Measurements from ENCODE around the gene JAML.

JAML gene

GRCh38 chr11:118243161-118243560 lies 18.4 kb upstream of the JAML start:
- Histone ChIP-seq H3K27ac (ENCODE audit: low read length, poor library complexity, severe bottlenecking) (no peak overlapping the region), H3K9ac (ENCODE audit: low read length) (no peak overlapping the region), H3K4me3 (ENCODE audit: insufficient read depth in 1 of 2, low read depth in 1 of 2, low read length in 2 of 2) (no peak overlapping the region), H3K18ac (ENCODE audit: low read depth in 1 of 2, low read length in 2 of 2) (no peak overlapping the region), H2BK5ac (ENCODE audit: low read depth, low read length, poor library complexity, severe bottlenecking) (no peak overlapping the region), H4K8ac (ENCODE audit: low read length) (no peak overlapping the region), H2BK12ac (ENCODE audit: low read length in 2 of 2) (no peak overlapping the region), H2AK5ac (ENCODE audit: low read length, severe bottlenecking) (no peak overlapping the region), H2BK120ac (ENCODE audit: low read depth, low read length) (no peak overlapping the region), H2AFZ (ENCODE audit: low read depth, low read length) (no peak overlapping the region), H4K91ac (ENCODE audit: low read length) (no peak overlapping the region), H3K23ac (ENCODE audit: low read length in 2 of 2) (no peak overlapping the region), H2BK15ac (ENCODE audit: low read depth, poor library complexity, severe bottlenecking) (no peak overlapping the region), H3K14ac (ENCODE audit: low read length in 2 of 2) (no peak overlapping the region), H3K4me1 (ENCODE audit: control insufficient read depth, insufficient read depth, low read depth, low read length) (no peaks in the 10 kb centered on the region), H3K79me1 (replicated peaks; ENCODE audit: low read length, poor library complexity, severe bottlenecking) (no peaks in the 10 kb centered on the region), H3K4me2 (ENCODE audit: low read length, poor library complexity, severe bottlenecking) (no peak overlapping the region), H3K36me3 (ENCODE audit: control insufficient read depth in 1 of 2, insufficient read depth in 2 of 2, low read depth in 1 of 2, low read length in 2 of 2) (no peaks in the 10 kb centered on the region), H3K27me3 (ENCODE audit: control insufficient read depth in 1 of 2, insufficient read depth in 1 of 2, low read length in 2 of 2) (peaks cover 32% of the 10 kb centered on the region in 2 experiments), H3K9me3 (ENCODE audit: control insufficient read depth, low read length) (no peaks in the 10 kb centered on the region), H3K4ac (ENCODE audit: low read depth in 1 of 2, low read length in 2 of 2) (no peak overlapping the region)
- DNase-seq, result no peak
- WGBS, result 75% methylated on average over 7 of the region's 8 CpGs

GRCh38 chr11:118241764-118242098 lies 16.9 kb upstream of the JAML start:
- no peak overlapping the region for H3K23ac ChIP-seq (ENCODE audit: low read length in 2 of 2)
- 72% methylated on average over 1 of the region's 1 CpG for WGBS

DNA sequence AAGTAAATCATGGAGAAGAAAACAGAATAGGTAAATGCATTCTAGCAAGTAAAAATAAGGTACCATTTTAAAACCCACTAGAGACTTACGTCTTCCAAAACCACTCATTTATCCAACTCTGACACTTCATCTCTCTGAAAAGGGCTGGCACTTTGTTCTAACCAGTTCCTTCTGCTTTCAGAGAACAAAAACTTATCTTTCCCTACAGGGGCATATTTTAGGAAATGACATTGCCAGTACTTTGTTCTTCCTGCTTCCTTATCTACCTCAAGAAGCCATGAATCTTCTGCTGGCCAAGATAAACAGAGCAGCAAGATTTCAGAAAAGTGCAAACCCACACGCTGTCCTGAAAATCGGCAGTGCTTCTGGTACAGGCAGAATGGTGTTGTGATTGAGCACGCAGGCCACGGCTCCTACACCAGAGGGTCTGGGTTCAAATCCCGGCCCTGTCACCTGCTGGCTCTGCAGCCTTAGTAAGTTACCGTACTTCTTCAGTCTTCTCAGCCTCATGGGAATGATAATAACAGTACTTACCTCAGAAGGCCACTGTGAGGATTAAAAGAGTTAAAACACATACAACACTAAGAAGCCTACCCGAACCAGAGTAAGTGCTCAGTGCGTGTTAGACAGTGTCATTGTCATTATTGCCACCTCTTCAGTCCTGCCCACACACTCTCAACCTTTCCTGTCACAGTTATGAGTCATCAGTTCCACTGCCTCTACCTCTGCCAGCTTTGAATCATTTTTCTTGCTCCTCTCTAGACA lies 16.4 kb upstream of the JAML start:
- WGBS, result 81% methylated on average over 9 of the region's 9 CpGs
- no peak overlapping the region for H3K14ac ChIP-seq (ENCODE audit: low read length in 2 of 2)
- H2AFZ ChIP-seq (ENCODE audit: low read depth, low read length), result no peak overlapping the region
- H3K27me3 ChIP-seq (ENCODE audit: control insufficient read depth in 1 of 2, insufficient read depth in 1 of 2, low read length in 2 of 2), result peaks cover 22 to 37% of the 10 kb centered on the region in 2 experiments
- H3K27ac ChIP-seq (ENCODE audit: low read length, poor library complexity, severe bottlenecking), result no peak overlapping the region
- H3K4me3 ChIP-seq (ENCODE audit: insufficient read depth in 1 of 2, low read depth in 1 of 2, low read length in 2 of 2), result no peak overlapping the region
- no peaks in the 10 kb centered on the region for H3K4me1 ChIP-seq (ENCODE audit: control insufficient read depth, insufficient read depth, low read depth, low read length)
- DNase-seq, result peak; percentile 10
- H3K4me2 ChIP-seq (ENCODE audit: low read length, poor library complexity, severe bottlenecking), result no peak overlapping the region
- no peaks in the 10 kb centered on the region for H3K79me1 ChIP-seq (replicated peaks; ENCODE audit: low read length, poor library complexity, severe bottlenecking)
- no peak overlapping the region for H3K4ac ChIP-seq (ENCODE audit: low read depth in 1 of 2, low read length in 2 of 2)
- no peaks in the 10 kb centered on the region for H3K36me3 ChIP-seq (ENCODE audit: control insufficient read depth in 1 of 2, insufficient read depth in 2 of 2, low read depth in 1 of 2, low read length in 2 of 2)
- no peak overlapping the region for H2AK5ac ChIP-seq (ENCODE audit: low read length, severe bottlenecking)
- no peak overlapping the region for H4K8ac ChIP-seq (ENCODE audit: low read length)
- no peak overlapping the region for H2BK15ac ChIP-seq (ENCODE audit: low read depth, poor library complexity, severe bottlenecking)
- no peak overlapping the region for H3K23ac ChIP-seq (ENCODE audit: low read length in 2 of 2)
- H2BK120ac ChIP-seq (ENCODE audit: low read depth, low read length), result no peak overlapping the region
- no peak overlapping the region for H4K91ac ChIP-seq (ENCODE audit: low read length)
- H3K9me3 ChIP-seq (ENCODE audit: control insufficient read depth, low read length), result no peaks in the 10 kb centered on the region
- H2BK12ac ChIP-seq (ENCODE audit: low read length in 2 of 2), result no peak overlapping the region
- H3K9ac ChIP-seq (ENCODE audit: low read length), result no peak overlapping the region
- H3K18ac ChIP-seq (ENCODE audit: low read depth in 1 of 2, low read length in 2 of 2), result no peak overlapping the region
- no peak overlapping the region for H2BK5ac ChIP-seq (ENCODE audit: low read depth, low read length, poor library complexity, severe bottlenecking)

More at GRCh38 chr11:118241764-118242098, 16.9 kb upstream of the JAML start:
- no peak overlapping the region for H3K27ac ChIP-seq (ENCODE audit: low read length, poor library complexity, severe bottlenecking)
- no peak overlapping the region for H2BK120ac ChIP-seq (ENCODE audit: low read depth, low read length)
- H3K4me1 ChIP-seq (ENCODE audit: control insufficient read depth, insufficient read depth, low read depth, low read length), result no peaks in the 10 kb centered on the region
- no peak overlapping the region for H2BK5ac ChIP-seq (ENCODE audit: low read depth, low read length, poor library complexity, severe bottlenecking)
- H3K79me1 ChIP-seq (replicated peaks; ENCODE audit: low read length, poor library complexity, severe bottlenecking), result no peaks in the 10 kb centered on the region
- no peak overlapping the region for H2AK5ac ChIP-seq (ENCODE audit: low read length, severe bottlenecking)
- H3K4me2 ChIP-seq (ENCODE audit: low read length, poor library complexity, severe bottlenecking), result no peak overlapping the region
- H3K36me3 ChIP-seq (ENCODE audit: control insufficient read depth in 1 of 2, insufficient read depth in 2 of 2, low read depth in 1 of 2, low read length in 2 of 2), result no peaks in the 10 kb centered on the region
- no peak overlapping the region for H3K4ac ChIP-seq (ENCODE audit: low read depth in 1 of 2, low read length in 2 of 2)
- no peak overlapping the region for H3K14ac ChIP-seq (ENCODE audit: low read length in 2 of 2)
- no peak overlapping the region for H3K18ac ChIP-seq (ENCODE audit: low read depth in 1 of 2, low read length in 2 of 2)
- H4K8ac ChIP-seq (ENCODE audit: low read length), result no peak overlapping the region
- H4K91ac ChIP-seq (ENCODE audit: low read length), result no peak overlapping the region
- H2AFZ ChIP-seq (ENCODE audit: low read depth, low read length), result no peak overlapping the region
- no peaks in the 10 kb centered on the region for H3K9me3 ChIP-seq (ENCODE audit: control insufficient read depth, low read length)
- H2BK12ac ChIP-seq (ENCODE audit: low read length in 2 of 2), result no peak overlapping the region
- DNase-seq, result no peak
- no peak overlapping the region for H3K4me3 ChIP-seq (ENCODE audit: insufficient read depth in 1 of 2, low read depth in 1 of 2, low read length in 2 of 2)
- peaks cover 25 to 34% of the 10 kb centered on the region in 2 experiments for H3K27me3 ChIP-seq (ENCODE audit: control insufficient read depth in 1 of 2, insufficient read depth in 1 of 2, low read length in 2 of 2)
- H3K9ac ChIP-seq (ENCODE audit: low read length), result no peak overlapping the region
- H2BK15ac ChIP-seq (ENCODE audit: low read depth, poor library complexity, severe bottlenecking), result no peak overlapping the region

DNA sequence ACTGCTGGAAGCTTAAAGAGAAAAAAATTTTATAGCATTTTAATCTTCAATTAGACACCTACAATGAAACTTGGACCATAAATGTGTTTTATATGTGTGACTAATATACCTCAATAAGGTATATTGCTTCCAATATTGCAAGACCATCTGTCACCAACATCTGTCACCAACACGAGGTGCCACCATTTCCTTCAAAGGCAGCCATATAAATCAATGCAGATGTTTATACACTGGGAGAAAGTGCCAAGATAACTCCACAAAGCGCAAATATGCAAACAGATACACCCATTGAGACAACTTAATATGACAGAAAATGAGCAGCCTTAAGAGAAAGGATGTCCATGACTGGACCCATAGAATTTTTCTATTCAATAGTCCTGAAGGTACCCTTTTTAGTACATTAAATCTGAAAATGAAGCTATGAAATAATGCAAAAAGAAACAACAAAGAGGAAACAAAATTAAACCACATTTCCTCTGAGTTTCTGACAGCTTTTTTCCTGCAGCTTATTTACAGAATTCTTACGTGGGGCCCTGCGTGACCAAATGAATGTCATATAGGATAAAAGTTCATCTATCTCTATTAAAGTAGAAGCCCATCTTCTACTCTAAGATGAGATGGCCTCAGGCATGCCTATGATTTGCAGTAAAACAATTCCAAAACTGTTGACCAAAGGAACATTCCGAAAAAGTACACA lies 14.8 kb upstream of the JAML start:
- no peak overlapping the region for H3K4ac ChIP-seq (ENCODE audit: low read depth in 1 of 2, low read length in 2 of 2)
- peaks cover 23 to 48% of the 10 kb centered on the region in 2 experiments for H3K27me3 ChIP-seq (ENCODE audit: control insufficient read depth in 1 of 2, insufficient read depth in 1 of 2, low read length in 2 of 2)
- no peak overlapping the region for H3K23ac ChIP-seq (ENCODE audit: low read length in 2 of 2)
- no peak for DNase-seq
- no peak overlapping the region for H2BK5ac ChIP-seq (ENCODE audit: low read depth, low read length, poor library complexity, severe bottlenecking)
- no peak overlapping the region for H2AK5ac ChIP-seq (ENCODE audit: low read length, severe bottlenecking)
- no peaks in the 10 kb centered on the region for H3K79me1 ChIP-seq (replicated peaks; ENCODE audit: low read length, poor library complexity, severe bottlenecking)
- H2BK12ac ChIP-seq (ENCODE audit: low read length in 2 of 2), result no peak overlapping the region
- no peaks in the 10 kb centered on the region for H3K36me3 ChIP-seq (ENCODE audit: control insufficient read depth in 1 of 2, insufficient read depth in 2 of 2, low read depth in 1 of 2, low read length in 2 of 2)
- no peak overlapping the region for H2BK120ac ChIP-seq (ENCODE audit: low read depth, low read length)
- no peak overlapping the region for H3K9ac ChIP-seq (ENCODE audit: low read length)
- no peak overlapping the region for H4K91ac ChIP-seq (ENCODE audit: low read length)
- no peaks in the 10 kb centered on the region for H3K4me1 ChIP-seq (ENCODE audit: control insufficient read depth, insufficient read depth, low read depth, low read length)
- H3K27ac ChIP-seq (ENCODE audit: low read length, poor library complexity, severe bottlenecking), result no peak overlapping the region
- no peak overlapping the region for H2AFZ ChIP-seq (ENCODE audit: low read depth, low read length)
- H3K18ac ChIP-seq (ENCODE audit: low read depth in 1 of 2, low read length in 2 of 2), result no peak overlapping the region
- no peak overlapping the region for H3K4me2 ChIP-seq (ENCODE audit: low read length, poor library complexity, severe bottlenecking)
- H3K9me3 ChIP-seq (ENCODE audit: control insufficient read depth, low read length), result no peaks in the 10 kb centered on the region
- no peak overlapping the region for H2BK15ac ChIP-seq (ENCODE audit: low read depth, poor library complexity, severe bottlenecking)
- no peak overlapping the region for H3K4me3 ChIP-seq (ENCODE audit: insufficient read depth in 1 of 2, low read depth in 1 of 2, low read length in 2 of 2)
- H3K14ac ChIP-seq (ENCODE audit: low read length in 2 of 2), result no peak overlapping the region
- 73% methylated on average over 2 of the region's 5 CpGs for WGBS
- no peak overlapping the region for H4K8ac ChIP-seq (ENCODE audit: low read length)
